ENCODE data around the gene NEUROD2.

Gene NEUROD2

GRCh38 chr17:39634384-39634871, 26.7 kb upstream of the NEUROD2 start:
- no peak for DNase-seq

DNA sequence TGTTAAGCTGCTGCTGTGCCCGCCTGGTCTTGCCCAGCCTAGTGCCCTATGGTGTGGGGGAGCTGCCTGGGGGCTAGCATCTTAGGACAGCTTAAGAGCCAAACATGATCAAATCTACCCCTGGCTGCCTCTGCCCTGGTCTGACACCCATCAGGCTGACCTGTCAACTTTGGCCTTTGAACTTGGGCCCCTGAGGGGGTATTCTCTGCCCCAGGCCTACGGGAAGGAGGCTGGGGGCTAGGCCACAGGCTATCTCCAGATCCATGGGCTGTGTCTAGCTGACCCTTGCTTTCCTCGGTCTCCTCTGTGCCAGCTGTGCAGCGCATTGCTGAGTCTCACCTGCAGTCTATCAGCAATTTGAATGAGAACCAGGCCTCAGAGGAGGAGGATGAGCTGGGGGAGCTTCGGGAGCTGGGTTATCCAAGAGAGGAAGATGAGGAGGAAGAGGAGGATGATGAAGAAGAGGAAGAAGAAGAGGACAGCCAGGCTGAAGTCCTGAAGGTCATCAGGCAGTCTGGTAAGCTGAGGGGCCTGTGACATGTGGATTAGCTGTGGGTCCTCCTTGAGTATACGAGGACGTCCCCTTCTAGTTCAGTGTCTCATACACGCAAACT, 26.0 kb upstream of the NEUROD2 start:
- no peak for DNase-seq

DNA sequence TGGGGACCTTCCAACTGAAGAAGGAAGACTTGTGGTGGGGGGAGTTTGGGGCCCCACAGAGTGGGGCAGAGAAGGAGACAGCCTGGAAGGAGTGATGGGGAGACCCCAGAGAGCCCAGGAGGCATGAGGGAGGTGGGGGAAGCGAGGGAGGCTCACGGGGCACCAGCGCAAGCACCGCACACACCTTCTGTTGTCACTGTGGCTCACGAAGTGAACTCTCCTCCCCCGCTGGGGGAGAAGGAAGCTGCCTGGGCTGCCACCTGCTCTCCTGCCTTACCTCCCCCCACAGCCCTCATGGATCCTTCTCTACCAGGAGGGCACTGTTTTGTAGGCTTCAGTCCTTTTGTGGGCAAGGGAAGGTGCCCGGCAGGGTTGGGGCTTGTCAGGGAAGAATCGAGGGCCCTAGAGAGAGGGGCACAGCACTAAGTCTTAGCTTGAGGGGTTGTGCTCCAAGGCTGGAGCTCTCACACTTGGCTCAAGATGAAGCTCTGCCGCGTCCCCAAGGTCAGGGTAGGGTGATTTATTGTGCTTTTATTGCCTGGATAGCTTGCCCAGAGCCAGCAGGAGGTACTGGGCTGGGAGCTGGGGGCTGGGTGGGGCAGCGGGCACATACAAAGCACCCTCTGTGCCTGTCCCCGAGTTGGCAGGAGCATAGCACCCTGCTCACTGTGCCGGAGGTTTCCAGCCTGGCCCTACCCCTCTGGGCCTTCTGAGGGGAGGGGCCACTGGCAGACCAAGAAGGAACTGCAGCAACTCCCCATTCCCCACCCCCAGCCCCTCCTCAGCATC, 24.6 kb upstream of the NEUROD2 start:
- DNase-seq, result no peak

DNA sequence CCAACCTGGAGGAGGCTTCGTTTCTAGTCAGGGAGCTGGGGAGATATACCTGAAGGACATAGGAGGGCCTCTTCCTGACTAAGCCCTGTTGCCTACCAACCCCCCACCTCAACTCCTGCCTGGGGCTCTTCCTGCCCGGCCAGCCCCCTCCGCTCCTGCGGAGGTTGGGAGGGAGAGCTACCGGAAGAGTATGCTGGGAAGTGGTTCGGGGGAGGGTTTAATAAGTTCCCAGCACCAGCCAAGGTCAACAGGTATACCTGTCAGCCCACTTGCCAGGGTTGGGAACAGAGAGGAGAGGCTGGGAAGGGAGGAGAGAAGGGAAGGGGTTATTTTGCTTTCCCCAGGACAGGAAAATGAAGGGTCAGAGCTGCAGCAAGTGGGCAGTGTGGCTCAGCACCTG, 23.7 kb upstream of the NEUROD2 start:
- DNase-seq, result no peak

DNA sequence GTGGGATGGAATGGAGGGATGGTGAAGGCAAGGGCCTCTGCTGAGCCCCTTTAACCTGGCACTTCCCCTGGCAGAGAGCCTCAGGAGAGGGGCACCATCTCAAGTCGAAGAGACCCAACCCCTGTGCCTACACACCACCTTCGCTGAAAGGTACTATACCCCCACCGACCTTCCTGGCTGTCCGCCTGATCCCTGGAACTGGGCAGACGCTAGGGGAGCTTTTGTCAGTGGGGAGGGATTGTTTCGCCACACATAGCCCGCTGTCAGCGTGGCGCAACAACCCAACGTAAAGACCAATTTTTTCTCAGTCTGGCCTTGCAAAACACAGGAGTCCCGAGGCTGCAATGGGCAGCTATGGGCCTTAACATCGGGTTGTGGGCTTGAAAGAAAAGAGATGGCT, 22.2 kb upstream of the NEUROD2 start:
- no peak for DNase-seq

GRCh38 chr17:39629494-39629880, 21.8 kb upstream of the NEUROD2 start:
- DNase-seq, result no peak

- DNase-seq, result no peak
Measured at GRCh38 chr17:39628655-39629493, 21.2 kb upstream of the NEUROD2 start.

DNA sequence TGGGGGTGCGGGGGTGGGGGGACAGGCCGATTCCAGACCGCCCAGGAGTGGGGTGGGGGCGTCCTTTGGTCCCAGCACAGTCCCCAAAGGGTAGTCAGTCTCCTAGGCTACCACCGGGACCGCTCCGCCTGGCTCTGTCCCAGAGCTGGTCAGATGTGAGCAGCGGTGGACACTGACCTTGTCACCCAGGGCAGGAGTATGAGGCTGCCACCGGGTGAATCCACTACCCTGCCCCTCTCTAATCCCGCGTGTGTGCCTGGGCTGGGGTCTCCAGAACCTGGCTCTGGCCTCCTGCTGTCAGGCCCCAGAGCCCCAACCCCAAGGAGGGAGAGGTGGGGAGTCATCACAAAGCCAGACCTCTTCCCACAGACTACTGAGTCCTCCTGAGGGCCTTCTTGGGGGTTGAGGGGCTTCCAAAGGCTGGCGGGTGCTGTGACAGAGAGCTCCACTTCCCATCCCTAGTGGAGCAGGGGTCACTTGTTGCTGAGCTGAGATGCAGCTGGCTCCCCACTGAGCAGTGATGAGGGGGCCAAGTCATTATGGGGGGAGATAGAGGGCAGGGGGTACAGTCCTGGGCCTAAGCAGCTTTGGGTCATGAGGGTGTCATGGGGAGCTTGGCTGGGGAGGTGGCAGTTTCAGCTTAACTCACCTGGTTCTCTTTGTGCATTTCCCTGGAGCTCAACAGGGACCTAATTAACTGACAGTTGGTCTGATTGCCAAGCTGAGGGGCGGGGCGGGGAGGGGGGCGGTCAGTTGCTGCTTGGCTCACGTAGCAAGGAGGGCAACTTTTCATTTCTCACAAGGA, 20.2 kb upstream of the NEUROD2 start:
- DNase-seq, result no peak

GRCh38 chr17:39627047-39627711, 19.5 kb upstream of the NEUROD2 start:
- DNase-seq, result no peak

DNA sequence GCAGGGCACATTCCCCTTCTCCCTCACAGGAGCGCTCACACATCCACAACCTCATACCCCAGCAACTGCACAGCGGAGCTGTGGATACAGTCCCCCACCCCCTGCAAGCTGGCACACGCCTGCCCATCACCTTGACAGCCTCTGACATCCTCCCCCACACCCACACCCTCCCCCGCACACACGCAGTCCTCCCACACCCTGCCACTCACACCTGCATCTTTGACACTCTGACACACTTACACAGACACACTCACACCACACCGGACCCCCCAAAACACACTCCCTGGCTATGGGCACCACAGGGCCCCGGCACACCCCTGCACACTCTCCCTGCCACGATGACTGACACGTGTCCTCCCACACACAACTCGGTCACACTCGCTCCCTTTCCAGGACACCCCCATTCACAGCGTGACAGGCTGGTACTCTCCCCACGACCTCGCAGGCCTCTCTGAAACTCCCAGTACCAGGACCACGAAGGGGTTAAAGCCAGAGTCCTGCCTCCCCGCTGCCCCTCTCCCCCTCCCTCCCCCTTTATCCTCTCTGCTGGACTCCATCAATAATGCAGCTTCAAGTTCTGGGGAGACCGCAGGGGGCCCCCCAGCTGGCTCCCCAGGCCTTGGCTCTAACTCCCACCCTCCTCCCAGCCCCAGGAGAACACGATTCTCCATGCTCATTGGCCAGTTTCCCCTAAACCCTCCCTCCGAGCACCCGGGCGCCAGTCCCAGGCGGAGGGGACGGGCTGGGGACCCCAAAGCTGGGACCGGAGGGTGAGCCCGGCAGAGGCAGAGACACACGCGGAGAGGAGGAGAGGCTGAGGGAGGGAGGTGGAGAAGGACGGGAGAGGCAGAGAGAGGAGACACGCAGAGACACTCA, 18.7 kb upstream of the NEUROD2 start, which contains the start of gene PPP1R1B:
Gene PPP1R1B, plus strand, starts transcription at position 782 of the 876 bp plus-strand sequence. CDS start 441 bp downstream, outside the sequence.
- DNase-seq, result no peak

DNA sequence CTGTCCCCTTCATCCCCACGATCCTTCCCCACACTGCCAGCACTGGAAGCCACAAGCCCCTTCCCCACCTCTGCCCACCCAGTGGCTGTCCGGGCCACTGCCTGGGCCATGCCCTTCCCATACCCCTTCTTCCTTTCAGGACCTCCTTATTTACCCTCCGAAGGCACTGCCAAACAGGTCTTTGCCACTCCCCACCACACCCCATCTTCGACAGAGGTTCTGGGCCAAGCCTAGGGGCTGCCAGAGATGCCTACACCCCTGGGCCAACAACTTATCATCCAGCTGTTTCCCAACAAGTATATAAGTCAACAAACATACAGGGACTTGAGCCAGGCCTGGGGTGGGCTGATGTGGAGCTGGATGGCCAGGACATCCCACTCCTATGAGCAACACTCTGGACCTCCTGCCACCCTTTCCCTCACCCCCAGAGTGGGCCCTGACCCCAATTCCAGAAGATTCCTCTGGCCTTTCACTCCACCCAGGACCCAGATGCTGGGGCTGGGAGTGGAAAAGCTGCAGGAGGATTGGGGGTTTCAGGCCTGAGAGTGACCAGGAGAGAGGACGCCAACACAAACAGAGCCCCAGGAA, 17.6 kb upstream of the NEUROD2 start:
- no peak for DNase-seq

GRCh38 chr17:39624313-39624712, 16.6 kb upstream of the NEUROD2 start:
- DNase-seq, result no peak

- DNase-seq, result peak; percentile 28
Measured at GRCh38 chr17:39623356-39623950, 15.7 kb upstream of the NEUROD2 start.

DNA sequence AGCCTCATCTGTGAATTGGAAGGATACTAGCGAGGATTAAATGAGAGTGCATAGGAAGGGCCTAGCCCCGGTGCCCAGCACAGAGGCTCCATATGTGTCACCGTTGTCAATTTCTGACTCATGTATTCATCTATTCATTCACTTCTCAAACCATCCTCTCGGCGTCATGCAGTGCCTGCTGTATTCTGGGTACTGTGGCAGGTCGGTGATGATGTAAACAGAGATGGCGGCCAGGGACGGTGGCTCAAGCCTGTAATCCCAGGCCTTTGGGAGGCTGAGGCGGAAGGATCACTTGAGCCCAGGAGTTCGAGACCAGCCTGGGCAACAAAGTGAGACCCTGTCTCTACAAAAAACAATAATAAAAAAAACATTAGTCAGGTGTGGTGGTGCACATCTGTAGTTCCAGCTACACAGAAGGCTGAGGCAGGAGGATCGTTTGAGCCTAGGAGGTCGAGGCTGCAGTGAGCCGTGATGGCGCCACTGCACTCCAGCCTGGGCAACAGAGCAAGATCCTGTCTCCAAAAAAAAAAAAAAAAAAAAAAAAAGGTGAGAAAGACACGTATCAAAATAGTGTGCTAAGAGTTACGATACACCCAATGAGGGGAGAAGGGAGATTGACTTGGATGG, 14.8 kb upstream of the NEUROD2 start:
- no peak for DNase-seq

- DNase-seq, result peak; percentile 22
Measured at GRCh38 chr17:39621523-39622379, 14.0 kb upstream of the NEUROD2 start.

DNA sequence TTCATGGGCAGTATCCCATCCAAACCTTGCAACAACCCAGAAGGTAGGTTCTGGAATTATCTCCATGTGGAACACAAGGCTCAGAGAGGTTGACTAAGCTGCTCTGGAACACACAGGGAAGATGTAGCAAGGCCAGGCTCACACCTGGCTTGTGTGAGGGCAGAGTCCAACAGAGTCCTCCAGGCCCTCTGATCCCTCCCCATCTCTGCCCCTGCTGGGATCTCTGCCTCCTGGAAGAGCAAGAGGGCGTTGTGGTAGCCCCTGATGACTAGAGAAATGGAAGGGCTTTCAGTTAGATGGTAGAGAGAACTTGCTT, 12.0 kb upstream of the NEUROD2 start:
- no peak for DNase-seq

- DNase-seq, result no peak
Measured at GRCh38 chr17:39618956-39619785, 11.5 kb upstream of the NEUROD2 start.
